ENCODE results near the gene MBLAC1. TPM values are rescaled to one million over a fixed set of nuclear protein-coding genes. Genes with fewer than 3 reads are reported as not detected.

The MBLAC1 gene
- total and polyA plus RNA-seq, 12 donors: 1.2 to 3.5 (median 2.1) TPM

GRCh38 chr7:100163871-100164270, 37.1 kb downstream of the MBLAC1 start:
- Histone ChIP-seq H3K4me1 (peaks cover 0 to 33% (median 21%) of the 10 kb centered on the region in 9 donors), H3K36me3 (no peaks in the 10 kb centered on the region), H3K9me3 (no peaks in the 10 kb centered on the region), H3K27ac (no peak overlapping the region), H3K4me3 (no peak overlapping the region), H3K27me3 (peaks cover 0 to 27% (median 9%) of the 10 kb centered on the region in 7 donors)
- ATAC-seq (no peak), DNase-seq (no peak)
- intact Hi-C loops (cut with DNase I): no loop called here
- TF ChIP-seq, protein P1, sequence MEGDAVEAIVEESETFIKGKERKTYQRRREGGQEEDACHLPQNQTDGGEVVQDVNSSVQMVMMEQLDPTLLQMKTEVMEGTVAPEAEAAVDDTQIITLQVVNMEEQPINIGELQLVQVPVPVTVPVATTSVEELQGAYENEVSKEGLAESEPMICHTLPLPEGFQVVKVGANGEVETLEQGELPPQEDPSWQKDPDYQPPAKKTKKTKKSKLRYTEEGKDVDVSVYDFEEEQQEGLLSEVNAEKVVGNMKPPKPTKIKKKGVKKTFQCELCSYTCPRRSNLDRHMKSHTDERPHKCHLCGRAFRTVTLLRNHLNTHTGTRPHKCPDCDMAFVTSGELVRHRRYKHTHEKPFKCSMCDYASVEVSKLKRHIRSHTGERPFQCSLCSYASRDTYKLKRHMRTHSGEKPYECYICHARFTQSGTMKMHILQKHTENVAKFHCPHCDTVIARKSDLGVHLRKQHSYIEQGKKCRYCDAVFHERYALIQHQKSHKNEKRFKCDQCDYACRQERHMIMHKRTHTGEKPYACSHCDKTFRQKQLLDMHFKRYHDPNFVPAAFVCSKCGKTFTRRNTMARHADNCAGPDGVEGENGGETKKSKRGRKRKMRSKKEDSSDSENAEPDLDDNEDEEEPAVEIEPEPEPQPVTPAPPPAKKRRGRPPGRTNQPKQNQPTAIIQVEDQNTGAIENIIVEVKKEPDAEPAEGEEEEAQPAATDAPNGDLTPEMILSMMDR (IDR thresholded peaks at IDR 0.05): no peak
- WGBS, 2 donors: 90 to 93% methylated on average over 5 of the region's 5 CpGs

DNA sequence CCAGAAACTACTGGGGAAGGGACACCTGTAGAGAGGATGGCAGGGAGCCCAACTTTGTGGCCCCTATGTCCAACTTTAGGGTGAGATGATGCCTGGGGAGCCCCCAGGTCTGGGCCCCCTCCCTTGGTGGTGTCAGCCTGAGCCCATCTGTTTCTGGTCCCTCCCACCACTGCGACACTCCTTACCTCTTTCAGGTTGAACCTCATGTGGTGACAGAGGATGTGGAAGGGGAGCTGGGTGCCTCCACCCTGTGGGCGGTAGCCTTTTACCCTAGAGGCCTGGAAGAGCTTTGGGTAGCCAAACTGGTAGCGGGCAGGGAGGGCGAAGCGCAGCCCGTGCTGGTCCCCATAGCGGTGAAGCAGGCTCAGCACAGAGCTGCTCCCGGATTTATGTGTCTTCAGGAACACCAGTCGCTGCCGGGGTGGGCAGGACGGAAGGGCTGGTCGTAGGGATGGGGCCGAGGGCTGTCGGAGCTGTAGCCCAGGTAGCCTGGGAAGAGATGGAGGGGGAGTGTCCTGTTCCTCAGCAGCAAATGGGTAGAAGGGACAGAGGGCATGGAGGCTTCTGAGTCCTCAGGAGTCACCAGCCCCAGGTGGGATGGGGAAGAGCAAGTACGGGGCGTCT, 39.7 kb downstream of the MBLAC1 start:
- no peak for DNase-seq
- 68 to 76% methylated on average over 16 of the region's 16 CpGs for WGBS, 2 donors
- TF ChIP-seq, protein P1 (IDR thresholded peaks at IDR 0.05): no peak

GRCh38 chr7:100166970-100167911, 40.5 kb downstream of the MBLAC1 start:
- Histone ChIP-seq H3K27ac (peak overlapping the region in 3 of 10 donors; percentile 15 to 76 (median 36)), H3K36me3 (no peaks in the 10 kb centered on the region), H3K4me3 (peak overlapping the region in 8 of 10 donors; percentile 28 to 60 (median 52)), H3K4me1 (peaks cover 2 to 40% (median 23%) of the 10 kb centered on the region in 9 donors), H3K9me3 (no peaks in the 10 kb centered on the region), H3K27me3 (peaks cover 0 to 60% (median 26%) of the 10 kb centered on the region in 7 donors)
- ATAC-seq: peak in 2 of 8 donors; percentile 1 to 14
- TF ChIP-seq, protein P1 (IDR thresholded peaks at IDR 0.05): no peak
- no peak for DNase-seq
- intact Hi-C loops (cut with DNase I): no loop called here
- 33 to 35% methylated on average over 14 of the region's 14 CpGs for WGBS, 2 donors

More for the DNA sequence above, 39.7 kb downstream of the MBLAC1 start:
- Histone ChIP-seq H3K4me1 (peaks cover 2 to 34% (median 18%) of the 10 kb centered on the region in 9 donors), H3K27ac (peak overlapping the region in 2 of 10 donors; percentile 10 to 36), H3K36me3 (no peaks in the 10 kb centered on the region), H3K27me3 (peaks cover 0 to 52% (median 18%) of the 10 kb centered on the region in 7 donors), H3K9me3 (no peaks in the 10 kb centered on the region), H3K4me3 (no peak overlapping the region)
- intact Hi-C loops (cut with DNase I): no loop called here
- no peak for ATAC-seq

DNA sequence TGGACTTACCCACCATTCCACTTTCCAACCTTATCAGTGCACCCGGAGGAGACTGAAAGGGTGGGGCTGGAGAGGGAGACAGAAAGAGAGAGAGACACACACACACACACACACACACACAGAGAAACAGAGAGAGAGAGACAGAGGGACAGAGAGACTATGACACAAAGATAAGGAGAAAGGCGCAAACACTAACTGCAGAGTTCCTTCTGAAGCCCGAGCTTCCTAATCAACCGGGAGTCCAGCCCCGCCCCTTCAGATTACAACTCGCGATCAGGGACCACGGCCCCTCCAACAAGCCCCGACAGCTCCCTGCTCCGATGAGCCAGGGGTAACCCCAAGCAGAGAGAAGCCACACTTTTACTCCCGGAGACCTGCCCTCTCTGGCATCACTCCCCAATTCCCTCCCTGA, 41.2 kb downstream of the MBLAC1 start:
- 2 to 3% methylated on average over 11 of the region's 11 CpGs for WGBS, 2 donors
- no peak for DNase-seq
- ATAC-seq: peak; percentile 5 to 68 (median 28)
- Histone ChIP-seq H3K27me3 (peaks cover 0 to 66% (median 30%) of the 10 kb centered on the region in 7 donors), H3K36me3 (no peaks in the 10 kb centered on the region), H3K9me3 (no peaks in the 10 kb centered on the region), H3K4me1 (peaks cover 2 to 40% (median 23%) of the 10 kb centered on the region in 9 donors), H3K4me3 (peak overlapping the region; percentile 28 to 60 (median 51)), H3K27ac (peak overlapping the region; percentile 6 to 80 (median 62))
- intact Hi-C loops (cut with DNase I): no loop called here
- TF ChIP-seq, protein P1 (IDR thresholded peaks at IDR 0.05): no peak

Data from heart right ventricle (tissue), 16 donors.